ENCODE results near the gene BTG4. TPM values are rescaled to one million over a fixed set of nuclear protein-coding genes. Genes with fewer than 3 reads are reported as not detected.

BTG4 gene
- total RNA-seq, 1 experiment from 2014 or later: not detected

DNA sequence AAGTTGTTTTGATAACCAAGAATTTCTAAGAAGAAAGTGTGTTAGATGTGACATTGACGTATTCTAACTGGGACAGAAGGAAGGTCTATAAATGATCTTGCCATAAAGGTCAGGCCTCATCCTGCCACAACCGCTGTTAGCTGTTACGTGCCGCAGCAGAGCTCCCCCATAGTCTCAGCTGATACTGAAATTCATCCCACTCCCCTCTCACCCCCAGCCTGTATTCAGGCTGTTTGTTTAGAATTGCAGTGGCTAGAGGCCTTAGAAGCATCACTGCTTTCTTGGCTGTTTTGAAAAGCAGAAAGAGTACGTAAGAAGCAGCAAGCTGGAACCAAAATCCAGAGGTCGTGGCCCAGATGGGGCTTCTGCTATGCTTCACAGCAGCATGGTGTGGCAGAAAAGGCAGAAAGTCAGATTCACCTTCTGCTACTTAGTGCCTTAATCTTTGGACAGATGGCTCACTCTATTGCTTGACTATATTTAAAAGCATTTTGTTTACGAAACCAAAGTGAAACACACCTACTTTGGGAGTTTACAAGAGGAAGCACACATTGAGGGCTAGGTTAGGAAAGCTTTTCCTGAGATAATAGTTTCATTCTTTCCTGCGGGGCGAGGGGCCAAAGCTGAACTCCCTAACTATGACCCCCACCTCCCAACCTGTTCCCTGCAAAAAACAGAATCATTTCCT lies 27.4 kb upstream of the BTG4 start (continued):
- TF ChIP-seq, protein P1, sequence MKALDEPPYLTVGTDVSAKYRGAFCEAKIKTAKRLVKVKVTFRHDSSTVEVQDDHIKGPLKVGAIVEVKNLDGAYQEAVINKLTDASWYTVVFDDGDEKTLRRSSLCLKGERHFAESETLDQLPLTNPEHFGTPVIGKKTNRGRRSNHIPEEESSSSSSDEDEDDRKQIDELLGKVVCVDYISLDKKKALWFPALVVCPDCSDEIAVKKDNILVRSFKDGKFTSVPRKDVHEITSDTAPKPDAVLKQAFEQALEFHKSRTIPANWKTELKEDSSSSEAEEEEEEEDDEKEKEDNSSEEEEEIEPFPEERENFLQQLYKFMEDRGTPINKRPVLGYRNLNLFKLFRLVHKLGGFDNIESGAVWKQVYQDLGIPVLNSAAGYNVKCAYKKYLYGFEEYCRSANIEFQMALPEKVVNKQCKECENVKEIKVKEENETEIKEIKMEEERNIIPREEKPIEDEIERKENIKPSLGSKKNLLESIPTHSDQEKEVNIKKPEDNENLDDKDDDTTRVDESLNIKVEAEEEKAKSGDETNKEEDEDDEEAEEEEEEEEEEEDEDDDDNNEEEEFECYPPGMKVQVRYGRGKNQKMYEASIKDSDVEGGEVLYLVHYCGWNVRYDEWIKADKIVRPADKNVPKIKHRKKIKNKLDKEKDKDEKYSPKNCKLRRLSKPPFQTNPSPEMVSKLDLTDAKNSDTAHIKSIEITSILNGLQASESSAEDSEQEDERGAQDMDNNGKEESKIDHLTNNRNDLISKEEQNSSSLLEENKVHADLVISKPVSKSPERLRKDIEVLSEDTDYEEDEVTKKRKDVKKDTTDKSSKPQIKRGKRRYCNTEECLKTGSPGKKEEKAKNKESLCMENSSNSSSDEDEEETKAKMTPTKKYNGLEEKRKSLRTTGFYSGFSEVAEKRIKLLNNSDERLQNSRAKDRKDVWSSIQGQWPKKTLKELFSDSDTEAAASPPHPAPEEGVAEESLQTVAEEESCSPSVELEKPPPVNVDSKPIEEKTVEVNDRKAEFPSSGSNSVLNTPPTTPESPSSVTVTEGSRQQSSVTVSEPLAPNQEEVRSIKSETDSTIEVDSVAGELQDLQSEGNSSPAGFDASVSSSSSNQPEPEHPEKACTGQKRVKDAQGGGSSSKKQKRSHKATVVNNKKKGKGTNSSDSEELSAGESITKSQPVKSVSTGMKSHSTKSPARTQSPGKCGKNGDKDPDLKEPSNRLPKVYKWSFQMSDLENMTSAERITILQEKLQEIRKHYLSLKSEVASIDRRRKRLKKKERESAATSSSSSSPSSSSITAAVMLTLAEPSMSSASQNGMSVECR (CRISPR knock-in tag; IDR thresholded peaks at IDR 0.05; ENCODE audit: borderline replicate concordance): no peak
- TF ChIP-seq NFYB (CRISPR knock-in tag; conservative IDR thresholded peaks at IDR 0.05; ENCODE audit: low read depth): no peak
- TF ChIP-seq RORB (CRISPR knock-in tag; IDR thresholded peaks at IDR 0.05): no peak
- TF ChIP-seq ZNF532 (CRISPR knock-in tag; IDR thresholded peaks at IDR 0.05; ENCODE audit: borderline replicate concordance): no peak
- no peak for TF ChIP-seq ZBTB43 (CRISPR knock-in tag; IDR thresholded peaks at IDR 0.05)
- TF ChIP-seq, protein P2, sequence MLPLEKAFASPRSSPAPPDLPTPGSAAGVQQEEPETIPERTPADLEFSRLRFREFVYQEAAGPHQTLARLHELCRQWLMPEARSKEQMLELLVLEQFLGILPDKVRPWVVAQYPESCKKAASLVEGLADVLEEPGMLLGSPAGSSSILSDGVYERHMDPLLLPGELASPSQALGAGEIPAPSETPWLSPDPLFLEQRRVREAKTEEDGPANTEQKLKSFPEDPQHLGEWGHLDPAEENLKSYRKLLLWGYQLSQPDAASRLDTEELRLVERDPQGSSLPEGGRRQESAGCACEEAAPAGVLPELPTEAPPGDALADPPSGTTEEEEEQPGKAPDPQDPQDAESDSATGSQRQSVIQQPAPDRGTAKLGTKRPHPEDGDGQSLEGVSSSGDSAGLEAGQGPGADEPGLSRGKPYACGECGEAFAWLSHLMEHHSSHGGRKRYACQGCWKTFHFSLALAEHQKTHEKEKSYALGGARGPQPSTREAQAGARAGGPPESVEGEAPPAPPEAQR (CRISPR knock-in tag; IDR thresholded peaks at IDR 0.05): no peak
- TF ChIP-seq MXD4 (CRISPR knock-in tag; IDR thresholded peaks at IDR 0.05; ENCODE audit: borderline replicate concordance): no peak

GRCh38 chr11:111538407-111539114 lies 26.4 kb upstream of the BTG4 start:
- DNase-seq (ENCODE audit: low spot score) (no peak), ATAC-seq (no peak)
- peaks cover 3% of the 10 kb centered on the region; the same call in 1 of the 2 replicates for H3K9me3 Mint-ChIP-seq
- no peak overlapping the region for H3K27ac Mint-ChIP-seq
- ChIA-PET CTCF (interaction anchor here (1.4 to 1.7 kb wide), 2 partner anchors 84 kb away, joined by 4 to 10 read pairs; no protein-coding TSS in a partner anchor), POLR2A (interaction anchor here (0.5 kb wide), 1 partner anchor 522 kb away, joined by 3 read pairs; no protein-coding TSS in a partner anchor)
- H3K4me3 Mint-ChIP-seq: no peak overlapping the region
- H3K27me3 Mint-ChIP-seq (ENCODE audit: low read depth): peaks cover 59% of the 10 kb centered on the region
- peaks cover 30% of the 10 kb centered on the region for H3K4me1 Mint-ChIP-seq
- no peaks in the 10 kb centered on the region for H3K36me3 Mint-ChIP-seq
- TF ChIP-seq, protein P3, sequence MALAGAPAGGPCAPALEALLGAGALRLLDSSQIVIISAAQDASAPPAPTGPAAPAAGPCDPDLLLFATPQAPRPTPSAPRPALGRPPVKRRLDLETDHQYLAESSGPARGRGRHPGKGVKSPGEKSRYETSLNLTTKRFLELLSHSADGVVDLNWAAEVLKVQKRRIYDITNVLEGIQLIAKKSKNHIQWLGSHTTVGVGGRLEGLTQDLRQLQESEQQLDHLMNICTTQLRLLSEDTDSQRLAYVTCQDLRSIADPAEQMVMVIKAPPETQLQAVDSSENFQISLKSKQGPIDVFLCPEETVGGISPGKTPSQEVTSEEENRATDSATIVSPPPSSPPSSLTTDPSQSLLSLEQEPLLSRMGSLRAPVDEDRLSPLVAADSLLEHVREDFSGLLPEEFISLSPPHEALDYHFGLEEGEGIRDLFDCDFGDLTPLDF (CRISPR knock-in tag; IDR thresholded peaks at IDR 0.05): no peak
- TF ChIP-seq, protein P2 (CRISPR knock-in tag; IDR thresholded peaks at IDR 0.05): no peak
- TF ChIP-seq FOXP4 (CRISPR knock-in tag; IDR thresholded peaks at IDR 0.05) (no peak), TCF7 (CRISPR knock-in tag; IDR thresholded peaks at IDR 0.05; ENCODE audit: low read depth) (no peak)
- TF ChIP-seq, protein P4, sequence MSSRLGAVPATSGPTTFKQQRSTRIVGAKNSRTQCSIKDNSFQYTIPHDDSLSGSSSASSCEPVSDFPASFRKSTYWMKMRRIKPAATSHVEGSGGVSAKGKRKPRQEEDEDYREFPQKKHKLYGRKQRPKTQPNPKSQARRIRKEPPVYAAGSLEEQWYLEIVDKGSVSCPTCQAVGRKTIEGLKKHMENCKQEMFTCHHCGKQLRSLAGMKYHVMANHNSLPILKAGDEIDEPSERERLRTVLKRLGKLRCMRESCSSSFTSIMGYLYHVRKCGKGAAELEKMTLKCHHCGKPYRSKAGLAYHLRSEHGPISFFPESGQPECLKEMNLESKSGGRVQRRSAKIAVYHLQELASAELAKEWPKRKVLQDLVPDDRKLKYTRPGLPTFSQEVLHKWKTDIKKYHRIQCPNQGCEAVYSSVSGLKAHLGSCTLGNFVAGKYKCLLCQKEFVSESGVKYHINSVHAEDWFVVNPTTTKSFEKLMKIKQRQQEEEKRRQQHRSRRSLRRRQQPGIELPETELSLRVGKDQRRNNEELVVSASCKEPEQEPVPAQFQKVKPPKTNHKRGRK (CRISPR knock-in tag; IDR thresholded peaks at IDR 0.05; ENCODE audit: borderline replicate concordance): no peak
